Neural cell (in vitro differentiated cells): ENCODE measurements around the gene GINS2. TPM values are rescaled to one million over a fixed set of nuclear protein-coding genes. Genes with fewer than 3 reads are reported as not detected.

Experiments used
- H2AFZ ChIP-seq: fragments of 200-600, 300-800 bp; sonication (generic), shearing (Covaris generic); 2 replicates; pipeline ENCODE4 v1.6.0; 2014; ENCODE audit warnings: low read depth, mild to moderate bottlenecking, antibody characterized with exemption, low read length, moderate library complexity
- H3F3A ChIP-seq: fragments of 200-600 bp; shearing (Covaris generic); 2 replicates; pipeline ENCODE4 v1.6.1; 2016; ENCODE audit warnings: mild to moderate bottlenecking, moderate library complexity, mixed read lengths, antibody characterized with exemption, low read length; ENCODE audit not compliant: insufficient read depth, poor library complexity, severe bottlenecking
- H3K27ac ChIP-seq: fragments of 200-600, 300-800 bp; sonication (generic), shearing (Covaris generic); 2 replicates; pipeline ENCODE4 v1.5.1; 2014; ENCODE audit warnings: mild to moderate bottlenecking, low read length, moderate library complexity
- H3K27me3 ChIP-seq: fragments of 300-800, 200-600 bp; sonication (generic), shearing (Covaris generic); 2 replicates; pipeline ENCODE4 v1.6.0; 2014; ENCODE audit warnings: mild to moderate bottlenecking, low read depth, low read length, moderate library complexity; ENCODE audit not compliant: insufficient read depth
- H3K36me3 ChIP-seq: fragments of 300-800, 200-600 bp; sonication (generic), shearing (Covaris generic); 2 replicates; pipeline ENCODE4 v1.5.1; 2014; ENCODE audit warnings: mild to moderate bottlenecking, antibody characterized with exemption, low read length, moderate library complexity; ENCODE audit not compliant: insufficient read depth
- H3K4me2 ChIP-seq: fragments of 300-800, 200-600 bp; sonication (generic), shearing (Covaris generic); 2 replicates; pipeline ENCODE4 v1.6.0; 2014; ENCODE audit warnings: mild to moderate bottlenecking, low read length
- H3K4me3 ChIP-seq: fragments of 300-800, 200-600 bp; sonication (generic), shearing (Covaris generic); 2 replicates; pipeline ENCODE4 v1.5.1; 2014; ENCODE audit warnings: mild to moderate bottlenecking, low read length, moderate library complexity
- H3K79me2 ChIP-seq: fragments of 200-600 bp; shearing (Covaris generic); replicated peaks from 2 replicates; pipeline ENCODE4 v1.6.0; 2014; ENCODE audit warnings: mild to moderate bottlenecking, low read length, moderate library complexity; ENCODE audit not compliant: insufficient read depth
- H3K9ac ChIP-seq: fragments of 300-800, 200-600 bp; sonication (generic), shearing (Covaris generic); 2 replicates; pipeline ENCODE4 v1.6.1; 2016; ENCODE audit warnings: mild to moderate bottlenecking, low read length, mixed read lengths
- H3K9me2 ChIP-seq: fragments of 200-600 bp; shearing (Covaris generic); 2 replicates; pipeline ENCODE4 v1.6.1; 2016; ENCODE audit warnings: mild to moderate bottlenecking, low read length, mixed read lengths; ENCODE audit not compliant: insufficient read depth
- H3K9me3 ChIP-seq: fragments of 200-600, 300-800 bp; sonication (generic), shearing (Covaris generic); 2 replicates; pipeline ENCODE4 v1.6.1; 2016; ENCODE audit warnings: mild to moderate bottlenecking, mixed run types, low read length, moderate library complexity, mixed read lengths
- H4K20me1 ChIP-seq: fragments of 200-600 bp; shearing (Covaris generic); 2 replicates; pipeline ENCODE4 v1.6.1; 2016; ENCODE audit warnings: mild to moderate bottlenecking, mixed run types; ENCODE audit not compliant: insufficient read depth
- EP300 ChIP-seq: fragments of 450-650 bp; conservative IDR thresholded peaks from 2 replicates; pipeline ENCODE4 v1.6.1; 2014; ENCODE audit warnings: antibody characterized with exemption, mild to moderate bottlenecking, moderate library complexity; ENCODE audit not compliant: poor library complexity, severe bottlenecking
- EZH2 ChIP-seq: fragments of 200-600, 300-800 bp; shearing (Covaris generic), sonication (generic); IDR thresholded peaks from 2 replicates; pipeline ENCODE4 v1.6.1; 2014; ENCODE audit warnings: antibody characterized with exemption, low read length, borderline replicate concordance, mild to moderate bottlenecking; ENCODE audit not compliant: insufficient read depth, poor library complexity, severe bottlenecking
- MXI1 ChIP-seq: fragments of 450-650 bp; conservative IDR thresholded peaks from 2 replicates; pipeline ENCODE4 v1.6.1; 2014; ENCODE audit warnings: antibody characterized with exemption, mild to moderate bottlenecking; ENCODE audit not compliant: poor library complexity, severe bottlenecking
- POLR2AphosphoS5 ChIP-seq: IDR thresholded peaks from 2 replicates; pipeline ENCODE4 v1.6.1; 2012
- RAD21 ChIP-seq: fragments of 450-650 bp; conservative IDR thresholded peaks from 2 replicates; pipeline ENCODE4 v1.6.1; 2014; ENCODE audit warnings: antibody characterized with exemption, mild to moderate bottlenecking, moderate library complexity
- SMC3 ChIP-seq: fragments of 450-650 bp; conservative IDR thresholded peaks from 2 replicates; pipeline ENCODE4 v1.6.1; 2014; ENCODE audit warnings: antibody characterized with exemption, mild to moderate bottlenecking, moderate library complexity; ENCODE audit not compliant: poor library complexity
- TAF1 ChIP-seq: IDR thresholded peaks from 2 replicates; pipeline ENCODE4 v1.6.1; 2012; ENCODE audit warnings: low read depth
- polyA plus RNA-seq: library from polyadenylated mRNA; depleted of rRNA; stranded (reverse); fragments of >200 nt; gene quantifications from 2 replicates; pipeline ENCODE4 v1.2.3, GENCODE V29; 2014
- TF ChIP-seq, protein P1 (sequence below): IDR thresholded peaks from 2 replicates; pipeline ENCODE4 v1.6.1; 2012; ENCODE audit warnings: borderline replicate concordance
- TF ChIP-seq, protein P2 (sequence below): fragments of 450-650 bp; IDR thresholded peaks from 2 replicates; pipeline ENCODE4 v1.5.1; 2014; ENCODE audit warnings: antibody characterized with exemption, mild to moderate bottlenecking, moderate library complexity; ENCODE audit not compliant: poor library complexity, severe bottlenecking

GINS2 gene
- polyA plus RNA-seq, 1 donor from 2014 or later: 9.2 TPM

DNA sequence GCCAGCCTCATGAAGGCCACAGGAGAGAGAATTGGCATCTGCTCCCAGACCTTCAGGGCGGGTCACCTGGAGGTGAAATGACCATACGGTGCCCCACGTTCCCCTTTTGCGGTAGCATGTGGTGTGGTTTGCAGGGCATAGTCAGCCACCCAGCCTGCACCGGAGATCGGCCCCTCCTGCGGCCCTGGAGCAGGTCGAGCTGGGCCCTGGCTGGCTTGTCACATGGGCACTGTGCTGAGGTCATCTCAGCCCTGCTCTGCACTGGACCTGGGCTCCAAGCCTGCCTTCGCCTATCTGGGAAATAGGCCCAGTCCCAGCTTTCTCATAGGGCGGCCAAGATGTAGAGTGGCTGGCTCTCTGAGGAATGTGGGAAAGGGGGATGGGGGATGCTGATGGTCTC, 59.4 kb downstream of the GINS2 start:
- Histone ChIP-seq H3K27ac (peak overlapping the region; percentile 95), H3K9me3 (no peaks in the 10 kb centered on the region), H3F3A (peaks cover 4% of the 10 kb centered on the region), H4K20me1 (peaks cover 10% of the 10 kb centered on the region), H3K36me3 (no peaks in the 10 kb centered on the region), H3K4me2 (no peak overlapping the region), H3K4me3 (no peak overlapping the region), H3K79me2 (peaks cover 86% of the 10 kb centered on the region), H3K9me2 (no peaks in the 10 kb centered on the region), H2AFZ (no peak overlapping the region), H3K9ac (no peak overlapping the region), H3K27me3 (no peaks in the 10 kb centered on the region)
- TF ChIP-seq RAD21: no peak
- no peak for TF ChIP-seq MXI1
- TF ChIP-seq EP300: no peak
- no peak for TF ChIP-seq POLR2AphosphoS5
- TF ChIP-seq SMC3: no peak
- TF ChIP-seq EZH2: no peak
- TF ChIP-seq, protein P1, sequence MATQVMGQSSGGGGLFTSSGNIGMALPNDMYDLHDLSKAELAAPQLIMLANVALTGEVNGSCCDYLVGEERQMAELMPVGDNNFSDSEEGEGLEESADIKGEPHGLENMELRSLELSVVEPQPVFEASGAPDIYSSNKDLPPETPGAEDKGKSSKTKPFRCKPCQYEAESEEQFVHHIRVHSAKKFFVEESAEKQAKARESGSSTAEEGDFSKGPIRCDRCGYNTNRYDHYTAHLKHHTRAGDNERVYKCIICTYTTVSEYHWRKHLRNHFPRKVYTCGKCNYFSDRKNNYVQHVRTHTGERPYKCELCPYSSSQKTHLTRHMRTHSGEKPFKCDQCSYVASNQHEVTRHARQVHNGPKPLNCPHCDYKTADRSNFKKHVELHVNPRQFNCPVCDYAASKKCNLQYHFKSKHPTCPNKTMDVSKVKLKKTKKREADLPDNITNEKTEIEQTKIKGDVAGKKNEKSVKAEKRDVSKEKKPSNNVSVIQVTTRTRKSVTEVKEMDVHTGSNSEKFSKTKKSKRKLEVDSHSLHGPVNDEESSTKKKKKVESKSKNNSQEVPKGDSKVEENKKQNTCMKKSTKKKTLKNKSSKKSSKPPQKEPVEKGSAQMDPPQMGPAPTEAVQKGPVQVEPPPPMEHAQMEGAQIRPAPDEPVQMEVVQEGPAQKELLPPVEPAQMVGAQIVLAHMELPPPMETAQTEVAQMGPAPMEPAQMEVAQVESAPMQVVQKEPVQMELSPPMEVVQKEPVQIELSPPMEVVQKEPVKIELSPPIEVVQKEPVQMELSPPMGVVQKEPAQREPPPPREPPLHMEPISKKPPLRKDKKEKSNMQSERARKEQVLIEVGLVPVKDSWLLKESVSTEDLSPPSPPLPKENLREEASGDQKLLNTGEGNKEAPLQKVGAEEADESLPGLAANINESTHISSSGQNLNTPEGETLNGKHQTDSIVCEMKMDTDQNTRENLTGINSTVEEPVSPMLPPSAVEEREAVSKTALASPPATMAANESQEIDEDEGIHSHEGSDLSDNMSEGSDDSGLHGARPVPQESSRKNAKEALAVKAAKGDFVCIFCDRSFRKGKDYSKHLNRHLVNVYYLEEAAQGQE: no peak
- TF ChIP-seq TAF1: no peak
- TF ChIP-seq, protein P2, sequence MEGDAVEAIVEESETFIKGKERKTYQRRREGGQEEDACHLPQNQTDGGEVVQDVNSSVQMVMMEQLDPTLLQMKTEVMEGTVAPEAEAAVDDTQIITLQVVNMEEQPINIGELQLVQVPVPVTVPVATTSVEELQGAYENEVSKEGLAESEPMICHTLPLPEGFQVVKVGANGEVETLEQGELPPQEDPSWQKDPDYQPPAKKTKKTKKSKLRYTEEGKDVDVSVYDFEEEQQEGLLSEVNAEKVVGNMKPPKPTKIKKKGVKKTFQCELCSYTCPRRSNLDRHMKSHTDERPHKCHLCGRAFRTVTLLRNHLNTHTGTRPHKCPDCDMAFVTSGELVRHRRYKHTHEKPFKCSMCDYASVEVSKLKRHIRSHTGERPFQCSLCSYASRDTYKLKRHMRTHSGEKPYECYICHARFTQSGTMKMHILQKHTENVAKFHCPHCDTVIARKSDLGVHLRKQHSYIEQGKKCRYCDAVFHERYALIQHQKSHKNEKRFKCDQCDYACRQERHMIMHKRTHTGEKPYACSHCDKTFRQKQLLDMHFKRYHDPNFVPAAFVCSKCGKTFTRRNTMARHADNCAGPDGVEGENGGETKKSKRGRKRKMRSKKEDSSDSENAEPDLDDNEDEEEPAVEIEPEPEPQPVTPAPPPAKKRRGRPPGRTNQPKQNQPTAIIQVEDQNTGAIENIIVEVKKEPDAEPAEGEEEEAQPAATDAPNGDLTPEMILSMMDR: no peak

DNA sequence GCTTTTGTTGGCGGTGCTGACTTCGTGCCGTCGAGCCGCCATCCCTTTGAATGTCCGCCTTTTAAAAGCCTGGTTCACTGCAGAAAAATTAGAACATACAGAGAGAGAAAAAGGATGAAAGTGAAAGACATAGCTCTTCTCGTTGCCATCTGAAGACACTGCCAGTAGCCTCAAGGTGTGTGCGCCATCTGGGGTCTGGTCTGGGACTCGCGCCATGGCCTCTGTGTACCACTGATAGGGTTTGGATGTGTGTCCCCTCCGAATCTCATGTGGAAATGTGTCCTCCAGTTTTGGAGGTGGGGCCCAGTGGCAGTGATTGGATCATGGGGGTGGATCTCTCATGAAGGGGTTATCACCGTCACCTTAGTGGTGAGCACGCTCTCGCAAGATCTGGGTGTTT, 60.1 kb downstream of the GINS2 start:
- no peaks in the 10 kb centered on the region for H3K36me3 ChIP-seq
- no peaks in the 10 kb centered on the region for H3K9me2 ChIP-seq

More for the DNA sequence above, 60.1 kb downstream of the GINS2 start:
- Histone ChIP-seq H3K9me3 (no peaks in the 10 kb centered on the region), H3K4me2 (peak overlapping the region; percentile 5), H3K79me2 (peaks cover 93% of the 10 kb centered on the region), H2AFZ (no peak overlapping the region), H3K4me3 (peak overlapping the region; percentile 58), H4K20me1 (peaks cover 14% of the 10 kb centered on the region), H3K27ac (peak overlapping the region; percentile 95), H3F3A (peaks cover 4% of the 10 kb centered on the region), H3K9ac (peak overlapping the region; percentile 64), H3K27me3 (no peaks in the 10 kb centered on the region)
- TF ChIP-seq, protein P1: no peak
- TF ChIP-seq SMC3: peak; percentile 70
- no peak for TF ChIP-seq TAF1
- TF ChIP-seq EP300: no peak
- TF ChIP-seq, protein P2: peak; percentile 68
- TF ChIP-seq EZH2: no peak
- TF ChIP-seq MXI1: no peak
- no peak for TF ChIP-seq POLR2AphosphoS5
- TF ChIP-seq RAD21: peak; percentile 67
